Mesendoderm (in vitro differentiated cells): ENCODE results near the gene CRISPLD2.

Experiments used
- DNase-seq: peaks from one replicate; pipeline ENCODE4 v3.0.0; 2013
- H2AK5ac ChIP-seq: 2 replicates; pipeline ENCODE4 v1.6.1; 2013; ENCODE audit warnings: low read length, inconsistent platforms
- H2BK120ac ChIP-seq: 2 replicates; pipeline ENCODE4 v1.6.1; 2013; ENCODE audit warnings: low read depth, mild to moderate bottlenecking, low read length, moderate library complexity, mixed read lengths
- H2BK15ac ChIP-seq: replicated peaks from 2 replicates; pipeline ENCODE4 v1.6.1; 2013; ENCODE audit warnings: low read depth, mild to moderate bottlenecking, moderate library complexity
- H2BK5ac ChIP-seq: 2 replicates; pipeline ENCODE4 v1.6.1; 2013; ENCODE audit warnings: low read length, inconsistent platforms
- H3K18ac ChIP-seq: 2 replicates; pipeline ENCODE4 v1.6.1; 2013; ENCODE audit warnings: mild to moderate bottlenecking, low read length, mixed read lengths
- H3K23ac ChIP-seq: one replicate; pipeline ENCODE4 v1.6.1; 2013; ENCODE audit warnings: low read length
- H3K27ac ChIP-seq: 2 replicates; pipeline ENCODE4 v1.5.1; 2013; ENCODE audit warnings: low read depth, mild to moderate bottlenecking, inconsistent platforms, low read length, moderate library complexity
- H3K27me3 ChIP-seq: 2 replicates; pipeline ENCODE4 v1.6.1; 2013; ENCODE audit warnings: low read length, control low read depth, mild to moderate bottlenecking, inconsistent platforms; ENCODE audit not compliant: insufficient read depth, poor library complexity
- H3K36me3 ChIP-seq: 2 replicates; pipeline ENCODE4 v1.6.1; 2013; ENCODE audit warnings: low read length, inconsistent platforms; ENCODE audit not compliant: control insufficient read depth, insufficient read depth
- H3K4ac ChIP-seq: one replicate; pipeline ENCODE4 v1.6.1; 2013; ENCODE audit warnings: low read depth, mild to moderate bottlenecking, low read length, moderate library complexity
- H3K4me1 ChIP-seq: 2 replicates; pipeline ENCODE4 v1.6.1; 2013; ENCODE audit warnings: low read depth, low read length, inconsistent platforms; ENCODE audit not compliant: control insufficient read depth
- H3K4me2 ChIP-seq: 2 replicates; pipeline ENCODE4 v1.6.1; 2013; ENCODE audit warnings: low read length
- H3K4me3 ChIP-seq: 2 replicates; pipeline ENCODE4 v1.5.1; 2013; ENCODE audit warnings: mild to moderate bottlenecking, low read length
- H3K56ac ChIP-seq: one replicate; pipeline ENCODE4 v1.6.1; 2013; ENCODE audit warnings: low read length
- H3K79me1 ChIP-seq: 2 replicates; pipeline ENCODE4 v1.6.1; 2013; ENCODE audit warnings: low read length, inconsistent platforms
- H3K79me2 ChIP-seq: 2 replicates; pipeline ENCODE4 v1.6.1; 2013; ENCODE audit warnings: mild to moderate bottlenecking, low read length; ENCODE audit not compliant: control insufficient read depth, insufficient read depth
- H3K9ac ChIP-seq: 2 replicates; pipeline ENCODE4 v1.6.1; 2013; ENCODE audit warnings: low read length, inconsistent platforms
- H4K5ac ChIP-seq: one replicate; pipeline ENCODE4 v1.6.1; 2013; ENCODE audit warnings: low read length
- H4K8ac ChIP-seq: one replicate; pipeline ENCODE4 v1.6.1; 2013; ENCODE audit warnings: low read depth, mild to moderate bottlenecking, control low read depth, low read length, moderate library complexity
- WGBS: extraction: QIAGEN DNeasy Blood & Tissue Kit; methylation state at CpG from one replicate; pipeline ENCODE4 v1.1.7; 2013; ENCODE audit warnings: low lambda C conversion rate, missing lambda C conversion rate; ENCODE audit not compliant: insufficient coverage; ENCODE audit errors: extremely low coverage; 5-methylcytosine and 5-hydroxymethylcytosine counted together

Gene CRISPLD2

DNA sequence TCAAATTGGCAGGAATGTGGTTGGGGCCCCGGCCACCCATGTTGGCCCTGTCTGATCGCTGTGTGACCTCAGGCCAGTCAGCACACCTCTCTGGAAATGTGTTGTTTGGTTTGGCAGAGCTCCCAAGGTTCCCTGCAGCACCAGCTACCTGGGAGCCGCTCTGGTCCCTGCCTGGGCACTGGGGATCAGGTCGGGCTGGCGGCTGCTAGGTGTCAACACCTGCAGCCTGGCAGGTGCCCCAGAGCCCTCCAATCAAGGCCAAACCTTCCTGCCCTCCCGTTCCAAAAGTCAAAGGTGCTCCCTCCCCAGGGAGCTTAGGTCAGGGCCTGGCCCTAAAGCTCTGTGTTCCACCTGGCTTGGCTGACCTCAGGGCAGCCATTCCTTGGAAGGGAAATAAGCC, 135.6 kb downstream of the CRISPLD2 start:
- no CpG with 5 or more reads among the region's 6 CpGs for WGBS
- Histone ChIP-seq H3K4me3 (no peak overlapping the region), H3K27ac (no peak overlapping the region), H3K56ac (no peak overlapping the region), H3K36me3 (no peaks in the 10 kb centered on the region), H3K79me2 (no peaks in the 10 kb centered on the region), H3K4me1 (no peaks in the 10 kb centered on the region), H4K8ac (no peak overlapping the region), H3K27me3 (no peaks in the 10 kb centered on the region), H3K9ac (no peak overlapping the region), H2BK120ac (no peak overlapping the region), H2AK5ac (no peak overlapping the region), H2BK15ac (no peak overlapping the region), H3K4me2 (no peak overlapping the region), H3K4ac (no peak overlapping the region), H3K18ac (no peak overlapping the region), H2BK5ac (no peak overlapping the region), H4K5ac (no peak overlapping the region), H3K23ac (no peak overlapping the region), H3K79me1 (no peaks in the 10 kb centered on the region)
- no peak for DNase-seq

GRCh38 chr16:84957192-84957591, 137.4 kb downstream of the CRISPLD2 start:
- Histone ChIP-seq H2BK15ac (no peak overlapping the region), H3K4me3 (no peak overlapping the region), H3K79me2 (no peaks in the 10 kb centered on the region), H3K27ac (no peak overlapping the region), H3K27me3 (no peaks in the 10 kb centered on the region), H2BK120ac (no peak overlapping the region), H3K4me1 (no peaks in the 10 kb centered on the region), H3K4me2 (no peak overlapping the region), H4K5ac (no peak overlapping the region), H3K36me3 (no peaks in the 10 kb centered on the region), H3K56ac (no peak overlapping the region), H2AK5ac (no peak overlapping the region), H2BK5ac (no peak overlapping the region), H4K8ac (no peak overlapping the region), H3K9ac (no peak overlapping the region), H3K4ac (no peak overlapping the region), H3K23ac (no peak overlapping the region), H3K18ac (no peak overlapping the region), H3K79me1 (no peaks in the 10 kb centered on the region)
- no CpG with 5 or more reads among the region's 5 CpGs for WGBS
- no peak for DNase-seq

- Histone ChIP-seq H4K5ac (no peak overlapping the region), H2BK120ac (no peak overlapping the region), H3K79me2 (no peaks in the 10 kb centered on the region), H2BK5ac (no peak overlapping the region), H4K8ac (no peak overlapping the region), H3K27me3 (no peaks in the 10 kb centered on the region), H3K79me1 (no peaks in the 10 kb centered on the region), H3K27ac (no peak overlapping the region), H3K23ac (no peak overlapping the region), H3K9ac (no peak overlapping the region), H2BK15ac (no peak overlapping the region), H3K36me3 (no peaks in the 10 kb centered on the region), H3K4ac (no peak overlapping the region), H3K56ac (no peak overlapping the region), H3K4me3 (no peak overlapping the region), H3K4me2 (no peak overlapping the region), H3K18ac (no peak overlapping the region), H2AK5ac (no peak overlapping the region), H3K4me1 (no peaks in the 10 kb centered on the region)
- no CpG with 5 or more reads among the region's 1 CpG for WGBS
- peak; percentile 46 for DNase-seq
These were observed 138.0 kb downstream of the CRISPLD2 start for GRCh38 chr16:84957792-84958191.
